Measurements from ENCODE around the gene CPAMD8. TPM values are rescaled to one million over a fixed set of nuclear protein-coding genes. Genes with fewer than 3 reads are reported as not detected.
"Not testable (repeated sequence)": the region's sequence is repeated elsewhere in the genome, so short reads cannot be mapped to it uniquely, and the experiment has no call there.

CPAMD8 gene
- polyA plus RNA-seq, 1 donor: 7.8 TPM

- DNase-seq: no peak
- no peaks in the 10 kb centered on the region for H3K4me1 ChIP-seq (ENCODE audit: control insufficient read depth, insufficient read depth, low read length)
- WGBS (ENCODE audit: insufficient coverage, low lambda C conversion rate): no CpG with 5 or more reads among the region's 8 CpGs
- H3K27me3 ChIP-seq (ENCODE audit: control insufficient read depth, insufficient read depth, low read length): no peaks in the 10 kb centered on the region
- peaks cover 4% of the 10 kb centered on the region for H3K9me3 ChIP-seq (ENCODE audit: control insufficient read depth, low read depth, low read length)
- no peaks in the 10 kb centered on the region for H3K36me3 ChIP-seq (ENCODE audit: control insufficient read depth, insufficient read depth, low read length)
- H3K4me3 ChIP-seq (ENCODE audit: low read length): no peak overlapping the region
- no peak overlapping the region for H3K27ac ChIP-seq (ENCODE audit: low read length)
These were observed 55.8 kb downstream of the CPAMD8 start for GRCh38 chr19:16970821-16971220.

GRCh38 chr19:16969135-16969534 lies 57.5 kb downstream of the CPAMD8 start:
- no peaks in the 10 kb centered on the region for H3K4me1 ChIP-seq (ENCODE audit: control insufficient read depth, insufficient read depth, low read length)
- no peak overlapping the region for H3K4me3 ChIP-seq (ENCODE audit: low read length)
- no CpG with 5 or more reads among the region's 1 CpG for WGBS (ENCODE audit: insufficient coverage, low lambda C conversion rate)
- peaks cover 4% of the 10 kb centered on the region for H3K9me3 ChIP-seq (ENCODE audit: control insufficient read depth, low read depth, low read length)
- no peak for DNase-seq
- no peak overlapping the region for H3K27ac ChIP-seq (ENCODE audit: low read length)
- H3K36me3 ChIP-seq (ENCODE audit: control insufficient read depth, insufficient read depth, low read length): no peaks in the 10 kb centered on the region
- H3K27me3 ChIP-seq (ENCODE audit: control insufficient read depth, insufficient read depth, low read length): no peaks in the 10 kb centered on the region

GRCh38 chr19:16960996-16961822 lies 65.4 kb downstream of the CPAMD8 start:
- H3K4me3 ChIP-seq (ENCODE audit: low read length); H3K27ac ChIP-seq (ENCODE audit: low read length); DNase-seq; H3K4me1 ChIP-seq (ENCODE audit: control insufficient read depth, insufficient read depth, low read length); H3K27me3 ChIP-seq (ENCODE audit: control insufficient read depth, insufficient read depth, low read length); H3K9me3 ChIP-seq (ENCODE audit: control insufficient read depth, low read depth, low read length); H3K36me3 ChIP-seq (ENCODE audit: control insufficient read depth, insufficient read depth, low read length): not testable (repeated sequence)
- no CpG with 5 or more reads among the region's 20 CpGs for WGBS (ENCODE audit: insufficient coverage, low lambda C conversion rate)

GRCh38 chr19:16958277-16958676 lies 68.3 kb downstream of the CPAMD8 start:
- not testable (repeated sequence) for H3K4me1 ChIP-seq (ENCODE audit: control insufficient read depth, insufficient read depth, low read length); H3K27me3 ChIP-seq (ENCODE audit: control insufficient read depth, insufficient read depth, low read length); H3K9me3 ChIP-seq (ENCODE audit: control insufficient read depth, low read depth, low read length); H3K27ac ChIP-seq (ENCODE audit: low read length); H3K4me3 ChIP-seq (ENCODE audit: low read length); H3K36me3 ChIP-seq (ENCODE audit: control insufficient read depth, insufficient read depth, low read length); DNase-seq

- WGBS (ENCODE audit: insufficient coverage, low lambda C conversion rate): 100% methylated on average over 1 of the region's 4 CpGs
- no peaks in the 10 kb centered on the region for H3K27me3 ChIP-seq (ENCODE audit: control insufficient read depth, insufficient read depth, low read length)
- no peaks in the 10 kb centered on the region for H3K36me3 ChIP-seq (ENCODE audit: control insufficient read depth, insufficient read depth, low read length)
- no peaks in the 10 kb centered on the region for H3K4me1 ChIP-seq (ENCODE audit: control insufficient read depth, insufficient read depth, low read length)
- DNase-seq: no peak
- no peak overlapping the region for H3K4me3 ChIP-seq (ENCODE audit: low read length)
- no peaks in the 10 kb centered on the region for H3K9me3 ChIP-seq (ENCODE audit: control insufficient read depth, low read depth, low read length)
- H3K27ac ChIP-seq (ENCODE audit: low read length): no peak overlapping the region
These were observed 68.8 kb downstream of the CPAMD8 start for GRCh38 chr19:16957855-16958254.

- Histone ChIP-seq H3K9me3 (ENCODE audit: control insufficient read depth, low read depth, low read length) (no peaks in the 10 kb centered on the region), H3K36me3 (ENCODE audit: control insufficient read depth, insufficient read depth, low read length) (no peaks in the 10 kb centered on the region), H3K4me1 (ENCODE audit: control insufficient read depth, insufficient read depth, low read length) (no peaks in the 10 kb centered on the region), H3K27ac (ENCODE audit: low read length) (no peak overlapping the region), H3K27me3 (ENCODE audit: control insufficient read depth, insufficient read depth, low read length) (no peaks in the 10 kb centered on the region), H3K4me3 (ENCODE audit: low read length) (no peak overlapping the region)
- WGBS (ENCODE audit: insufficient coverage, low lambda C conversion rate): 73% methylated on average over 1 of the region's 9 CpGs
- DNase-seq: no peak
These were observed 69.4 kb downstream of the CPAMD8 start for GRCh38 chr19:16957151-16957701.

- H3K36me3 ChIP-seq (ENCODE audit: control insufficient read depth, insufficient read depth, low read length): no peaks in the 10 kb centered on the region
- H3K27me3 ChIP-seq (ENCODE audit: control insufficient read depth, insufficient read depth, low read length): no peaks in the 10 kb centered on the region
- no peak for DNase-seq
- H3K9me3 ChIP-seq (ENCODE audit: control insufficient read depth, low read depth, low read length): no peaks in the 10 kb centered on the region
- H3K4me3 ChIP-seq (ENCODE audit: low read length): no peak overlapping the region
- H3K4me1 ChIP-seq (ENCODE audit: control insufficient read depth, insufficient read depth, low read length): no peaks in the 10 kb centered on the region
- no peak overlapping the region for H3K27ac ChIP-seq (ENCODE audit: low read length)
- 100% methylated on average over 1 of the region's 4 CpGs for WGBS (ENCODE audit: insufficient coverage, low lambda C conversion rate)
These were observed 71.4 kb downstream of the CPAMD8 start for GRCh38 chr19:16955161-16955560.

- Histone ChIP-seq H3K9me3 (ENCODE audit: control insufficient read depth, low read depth, low read length) (no peaks in the 10 kb centered on the region), H3K27ac (ENCODE audit: low read length) (no peak overlapping the region), H3K4me1 (ENCODE audit: control insufficient read depth, insufficient read depth, low read length) (no peaks in the 10 kb centered on the region), H3K27me3 (ENCODE audit: control insufficient read depth, insufficient read depth, low read length) (no peaks in the 10 kb centered on the region), H3K36me3 (ENCODE audit: control insufficient read depth, insufficient read depth, low read length) (no peaks in the 10 kb centered on the region), H3K4me3 (ENCODE audit: low read length) (no peak overlapping the region)
- 100% methylated on average over 1 of the region's 9 CpGs for WGBS (ENCODE audit: insufficient coverage, low lambda C conversion rate)
- no peak for DNase-seq
These were observed 74.6 kb downstream of the CPAMD8 start for GRCh38 chr19:16952046-16952445.

- Histone ChIP-seq H3K4me3 (ENCODE audit: low read length) (no peak overlapping the region), H3K9me3 (ENCODE audit: control insufficient read depth, low read depth, low read length) (no peaks in the 10 kb centered on the region), H3K36me3 (ENCODE audit: control insufficient read depth, insufficient read depth, low read length) (no peaks in the 10 kb centered on the region), H3K4me1 (ENCODE audit: control insufficient read depth, insufficient read depth, low read length) (no peaks in the 10 kb centered on the region), H3K27me3 (ENCODE audit: control insufficient read depth, insufficient read depth, low read length) (no peaks in the 10 kb centered on the region), H3K27ac (ENCODE audit: low read length) (no peak overlapping the region)
- no CpG with 5 or more reads among the region's 6 CpGs for WGBS (ENCODE audit: insufficient coverage, low lambda C conversion rate)
- DNase-seq: no peak
These were observed 75.1 kb downstream of the CPAMD8 start for GRCh38 chr19:16951529-16951928.

- Histone ChIP-seq H3K4me1 (ENCODE audit: control insufficient read depth, insufficient read depth, low read length) (no peaks in the 10 kb centered on the region), H3K27ac (ENCODE audit: low read length) (no peak overlapping the region), H3K36me3 (ENCODE audit: control insufficient read depth, insufficient read depth, low read length) (no peaks in the 10 kb centered on the region), H3K4me3 (ENCODE audit: low read length) (no peak overlapping the region), H3K27me3 (ENCODE audit: control insufficient read depth, insufficient read depth, low read length) (no peaks in the 10 kb centered on the region), H3K9me3 (ENCODE audit: control insufficient read depth, low read depth, low read length) (no peaks in the 10 kb centered on the region)
- WGBS (ENCODE audit: insufficient coverage, low lambda C conversion rate): 90% methylated on average over 2 of the region's 8 CpGs
- no peak for DNase-seq
These were observed 77.0 kb downstream of the CPAMD8 start for GRCh38 chr19:16949496-16950023.
